H9 (cell line): ENCODE measurements around the gene SMCO3. TPM values are rescaled to one million over a fixed set of nuclear protein-coding genes. Genes with fewer than 3 reads are reported as not detected.

Source experiments
- DNase-seq: peaks from one replicate; pipeline ENCODE4 v3.0.0-alpha.2; 2017
- H2AFZ ChIP-seq: one replicate; pipeline ENCODE4 v1.6.1; 2013; ENCODE audit warnings: mild to moderate bottlenecking, low read length, control low read depth, moderate library complexity
- H2AK5ac ChIP-seq: 2 replicates; pipeline ENCODE4 v1.6.1; 2013; ENCODE audit warnings: low read length, control low read depth, mixed read lengths; ENCODE audit not compliant: insufficient read length
- H2BK120ac ChIP-seq: one replicate; pipeline ENCODE4 v1.6.1; 2013; ENCODE audit warnings: low read depth, mild to moderate bottlenecking, low read length, control low read depth, inconsistent platforms; ENCODE audit not compliant: poor library complexity, severe bottlenecking
- H2BK12ac ChIP-seq: 2 replicates; pipeline ENCODE4 v1.6.1; 2013; ENCODE audit warnings: low read length, control low read depth, mixed read lengths, low read depth; ENCODE audit not compliant: insufficient read length
- H2BK15ac ChIP-seq: 2 replicates; pipeline ENCODE4 v1.6.1; 2013; ENCODE audit warnings: low read depth, low read length, control low read depth
- H2BK20ac ChIP-seq: one replicate; pipeline ENCODE4 v1.6.1; 2013; ENCODE audit warnings: low read depth, mild to moderate bottlenecking, low read length, control low read depth, inconsistent platforms; ENCODE audit not compliant: poor library complexity, severe bottlenecking
- H2BK5ac ChIP-seq: 2 replicates; pipeline ENCODE4 v1.6.1; 2013; ENCODE audit warnings: low read length, control low read depth, mixed read lengths; ENCODE audit not compliant: insufficient read length
- H3K14ac ChIP-seq: 2 replicates; pipeline ENCODE4 v1.6.1; 2013; ENCODE audit warnings: low read length, control low read depth; ENCODE audit not compliant: insufficient read depth
- H3K18ac ChIP-seq: 2 replicates; pipeline ENCODE4 v1.6.1; 2013; ENCODE audit warnings: low read depth, mild to moderate bottlenecking, mixed read lengths, low read length, control low read depth; ENCODE audit not compliant: insufficient read length
- H3K23ac ChIP-seq: 2 replicates; pipeline ENCODE4 v1.6.1; 2013; ENCODE audit warnings: low read length, control low read depth, mixed read lengths, low read depth; ENCODE audit not compliant: insufficient read length
- H3K23me2 ChIP-seq: 2 replicates; pipeline ENCODE4 v1.6.1; 2013; ENCODE audit warnings: low read depth, mild to moderate bottlenecking, mixed read lengths, low read length, control low read depth; ENCODE audit not compliant: insufficient read length, poor library complexity, severe bottlenecking
- H3K27ac ChIP-seq: 2 replicates; pipeline ENCODE4 v1.5.1; 2013; ENCODE audit warnings: low read length, control low read depth, mixed read lengths, low read depth; ENCODE audit not compliant: insufficient read length
- H3K27me3 ChIP-seq: 2 replicates; pipeline ENCODE4 v1.6.1; 2013; ENCODE audit warnings: low read length, control low read depth, inconsistent platforms; ENCODE audit not compliant: insufficient read depth
- H3K4ac ChIP-seq: 2 replicates; pipeline ENCODE4 v1.6.1; 2013; ENCODE audit warnings: low read depth, mild to moderate bottlenecking, control low read depth, inconsistent platforms, low read length, moderate library complexity
- H3K4me1 ChIP-seq: 2 replicates; pipeline ENCODE4 v1.6.1; 2013; ENCODE audit warnings: low read length, control low read depth, inconsistent platforms; ENCODE audit not compliant: insufficient read depth
- H3K4me2 ChIP-seq: 2 replicates; pipeline ENCODE4 v1.6.1; 2013; ENCODE audit warnings: low read length, control low read depth, mixed read lengths; ENCODE audit not compliant: insufficient read length, insufficient read depth
- H3K56ac ChIP-seq: 2 replicates; pipeline ENCODE4 v1.6.1; 2013; ENCODE audit warnings: low read depth, mild to moderate bottlenecking, mixed read lengths, low read length, control low read depth; ENCODE audit not compliant: insufficient read length
- H3K79me1 ChIP-seq: 2 replicates; pipeline ENCODE4 v1.6.1; 2013; ENCODE audit warnings: low read depth, mild to moderate bottlenecking, moderate library complexity, low read length, control low read depth, inconsistent platforms; ENCODE audit not compliant: insufficient read depth, poor library complexity, severe bottlenecking
- H3K79me2 ChIP-seq: 2 replicates; pipeline ENCODE4 v1.6.1; 2013; ENCODE audit warnings: low read length, control low read depth, inconsistent platforms; ENCODE audit not compliant: insufficient read depth
- H3K9ac ChIP-seq: 2 replicates; pipeline ENCODE4 v1.6.1; 2013; ENCODE audit warnings: low read length, control low read depth, mixed read lengths; ENCODE audit not compliant: insufficient read length; ENCODE audit errors: extremely low read depth
- H3K9me3 ChIP-seq: one replicate; pipeline ENCODE4 v1.6.1; 2013; ENCODE audit warnings: low read depth, low read length, inconsistent platforms; ENCODE audit not compliant: control insufficient read depth
- H3T11ph ChIP-seq: one replicate; pipeline ENCODE4 v1.6.1; 2013; ENCODE audit warnings: mild to moderate bottlenecking, low read length, control low read depth, inconsistent platforms
- H4K20me1 ChIP-seq: one replicate; pipeline ENCODE4 v1.6.1; 2013; ENCODE audit not compliant: control insufficient read depth, insufficient read length, insufficient read depth
- H4K5ac ChIP-seq: 2 replicates; pipeline ENCODE4 v1.6.1; 2013; ENCODE audit warnings: low read depth, mild to moderate bottlenecking, mixed read lengths, low read length, control low read depth; ENCODE audit not compliant: insufficient read length
- H4K8ac ChIP-seq: replicated peaks from 2 replicates; pipeline ENCODE4 v1.6.1; 2013; ENCODE audit warnings: low read length, control low read depth, mixed read lengths, low read depth; ENCODE audit not compliant: insufficient read length
- H4K91ac ChIP-seq: 2 replicates; pipeline ENCODE4 v1.6.1; 2013; ENCODE audit warnings: low read depth, mild to moderate bottlenecking, moderate library complexity, mixed read lengths, low read length, control low read depth; ENCODE audit not compliant: insufficient read length
- H3K27ac Mint-ChIP-seq, 3 experiments: 2 replicates in 2 of 3; 3 replicates in 1 of 3; pipeline ENCODE4 v1.8.0; 2020 to 2021; ENCODE audit warnings: mixed read lengths in 3 of 3, mild to moderate bottlenecking in 1 of 3, moderate library complexity in 1 of 3
- H3K27me3 Mint-ChIP-seq: 2 replicates; pipeline ENCODE4 v1.8.0; 2021; ENCODE audit warnings: low read depth, mild to moderate bottlenecking, moderate library complexity, mixed read lengths
- H3K36me3 Mint-ChIP-seq, 3 experiments: 2 replicates in 2 of 3; 3 replicates in 1 of 3; pipeline ENCODE4 v1.8.0; 2020 to 2021; ENCODE audit warnings: low read depth in 3 of 3, mixed read lengths in 3 of 3; ENCODE audit not compliant: insufficient read depth in 1 of 3
- H3K4me1 Mint-ChIP-seq, 2 experiments: 2 replicates each; pipeline ENCODE4 v1.8.0; 2020; ENCODE audit warnings: mixed read lengths in 2 of 2
- H3K4me3 Mint-ChIP-seq, 2 experiments: 2 replicates in 1 of 2; 3 replicates in 1 of 2; pipeline ENCODE4 v1.8.0; 2020 to 2021; ENCODE audit warnings: mild to moderate bottlenecking in 2 of 2, mixed read lengths in 2 of 2, moderate library complexity in 1 of 2
- H3K9me3 Mint-ChIP-seq, 2 experiments: 2 replicates in 1 of 2; 3 replicates in 1 of 2; pipeline ENCODE4 v1.8.0; 2020; ENCODE audit warnings: mild to moderate bottlenecking in 2 of 2, mixed read lengths in 2 of 2, moderate library complexity in 1 of 2
- CTCF ChIP-seq: fragments of 200-600 bp; sonication (generic); conservative IDR thresholded peaks from 3 replicates; pipeline ENCODE4 v1.8.0; 2021; ENCODE audit warnings: antibody characterized with exemption, mild to moderate bottlenecking
- WGBS: extraction: QIAGEN DNeasy Blood & Tissue Kit; methylation state at CpG from one replicate; pipeline ENCODE4 v1.1.7; 2013; ENCODE audit warnings: missing lambda C conversion rate, low lambda C conversion rate, mixed read lengths; ENCODE audit not compliant: insufficient read length; ENCODE audit errors: extremely low coverage; 5-methylcytosine and 5-hydroxymethylcytosine counted together
- total RNA-seq: library from RNA; stranded (reverse); gene quantifications from 2 replicates; pipeline ENCODE4 v1.2.1, GENCODE V29; 2021

SMCO3 gene
- total RNA-seq, 1 experiment from 2014 or later, result not detected

- no peak overlapping the region for H3K14ac ChIP-seq
- peak overlapping the region; percentile 91 to 96 (median 94) for H3K27ac Mint-ChIP-seq
- no peak overlapping the region for H3K23ac ChIP-seq
- peak overlapping the region; percentile 59 for H3K27ac ChIP-seq
- no peaks in the 10 kb centered on the region for H3K4me1 ChIP-seq
- H2AK5ac ChIP-seq, result no peak overlapping the region
- no peak overlapping the region for H3K18ac ChIP-seq
- no peak overlapping the region for H3K56ac ChIP-seq
- no peak overlapping the region for H3T11ph ChIP-seq
- no peak overlapping the region for H2AFZ ChIP-seq
- H3K36me3 Mint-ChIP-seq, result peaks cover 6 to 19% (median 16%) of the 10 kb centered on the region in 3 experiments
- H2BK120ac ChIP-seq, result no peak overlapping the region
- H3K9me3 Mint-ChIP-seq, result no peaks in the 10 kb centered on the region; a peak in 1 of 5 replicates
- TF ChIP-seq CTCF, result no peak
- H4K8ac ChIP-seq, result no peak overlapping the region
- WGBS, result no CpG with 5 or more reads among the region's 6 CpGs
- H2BK12ac ChIP-seq, result no peak overlapping the region
- H3K9me3 ChIP-seq, result no peaks in the 10 kb centered on the region
- no peaks in the 10 kb centered on the region for H3K27me3 ChIP-seq
- H3K4me1 Mint-ChIP-seq, result peaks cover 34 to 45% of the 10 kb centered on the region in 2 experiments
- peaks cover 3% of the 10 kb centered on the region for H4K20me1 ChIP-seq
- peaks cover 17% of the 10 kb centered on the region for H3K23me2 ChIP-seq
- H3K4ac ChIP-seq, result no peak overlapping the region
- DNase-seq, result peak; percentile 68
- no peaks in the 10 kb centered on the region; the same call in 1 of the 2 replicates for H3K79me2 ChIP-seq
- H3K79me1 ChIP-seq, result no peaks in the 10 kb centered on the region
- no peak overlapping the region for H2BK20ac ChIP-seq
- no peak overlapping the region for H4K5ac ChIP-seq
- H3K4me3 Mint-ChIP-seq, result peak overlapping the region; percentile 96 to 98
- H2BK5ac ChIP-seq, result no peak overlapping the region
- H4K91ac ChIP-seq, result no peak overlapping the region
- H3K9ac ChIP-seq, result peak overlapping the region; percentile 33
- H3K4me2 ChIP-seq, result peak overlapping the region; percentile 89
- no peak overlapping the region for H2BK15ac ChIP-seq
- peaks cover 5% of the 10 kb centered on the region; the same call in 1 of the 2 replicates for H3K27me3 Mint-ChIP-seq
These were observed 42.3 kb downstream of the SMCO3 start for GRCh38 chr12:14771651-14772137.
